Measurements from ENCODE around the gene SH3D19.

The SH3D19 gene

DNA sequence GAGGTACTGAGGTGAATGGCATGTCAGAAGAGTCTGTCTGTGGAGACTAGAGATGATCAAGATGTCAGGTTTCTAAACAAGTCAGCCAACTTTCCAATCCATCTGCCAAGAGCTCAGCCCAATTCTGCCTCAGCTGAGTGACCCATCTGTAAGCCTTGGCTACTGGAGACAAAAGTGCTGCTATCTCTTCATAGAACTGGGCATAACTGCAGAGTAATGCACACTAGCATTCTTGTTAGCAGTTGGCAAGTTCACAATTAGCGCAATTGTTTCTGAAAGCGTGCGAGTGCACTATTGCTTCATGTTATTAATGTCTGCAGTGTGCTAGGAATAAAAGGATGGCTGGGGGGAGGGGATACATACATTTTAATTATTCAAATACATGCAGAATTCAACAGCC is 32.9 kb upstream of the SH3D19 start:
- in situ Hi-C loops (cut with HindIII; ENCODE audit: low sequenced_read_pairs): no loop called here
- DNase-seq (ENCODE audit: low read depth, low spot score): no peak
- TF ChIP-seq, protein P1, sequence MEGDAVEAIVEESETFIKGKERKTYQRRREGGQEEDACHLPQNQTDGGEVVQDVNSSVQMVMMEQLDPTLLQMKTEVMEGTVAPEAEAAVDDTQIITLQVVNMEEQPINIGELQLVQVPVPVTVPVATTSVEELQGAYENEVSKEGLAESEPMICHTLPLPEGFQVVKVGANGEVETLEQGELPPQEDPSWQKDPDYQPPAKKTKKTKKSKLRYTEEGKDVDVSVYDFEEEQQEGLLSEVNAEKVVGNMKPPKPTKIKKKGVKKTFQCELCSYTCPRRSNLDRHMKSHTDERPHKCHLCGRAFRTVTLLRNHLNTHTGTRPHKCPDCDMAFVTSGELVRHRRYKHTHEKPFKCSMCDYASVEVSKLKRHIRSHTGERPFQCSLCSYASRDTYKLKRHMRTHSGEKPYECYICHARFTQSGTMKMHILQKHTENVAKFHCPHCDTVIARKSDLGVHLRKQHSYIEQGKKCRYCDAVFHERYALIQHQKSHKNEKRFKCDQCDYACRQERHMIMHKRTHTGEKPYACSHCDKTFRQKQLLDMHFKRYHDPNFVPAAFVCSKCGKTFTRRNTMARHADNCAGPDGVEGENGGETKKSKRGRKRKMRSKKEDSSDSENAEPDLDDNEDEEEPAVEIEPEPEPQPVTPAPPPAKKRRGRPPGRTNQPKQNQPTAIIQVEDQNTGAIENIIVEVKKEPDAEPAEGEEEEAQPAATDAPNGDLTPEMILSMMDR (IDR thresholded peaks at IDR 0.05; ENCODE audit: low read depth, low read length): no peak
- no peak overlapping the region for H3K4me3 ChIP-seq (ENCODE audit: low read depth, low read length)

DNA sequence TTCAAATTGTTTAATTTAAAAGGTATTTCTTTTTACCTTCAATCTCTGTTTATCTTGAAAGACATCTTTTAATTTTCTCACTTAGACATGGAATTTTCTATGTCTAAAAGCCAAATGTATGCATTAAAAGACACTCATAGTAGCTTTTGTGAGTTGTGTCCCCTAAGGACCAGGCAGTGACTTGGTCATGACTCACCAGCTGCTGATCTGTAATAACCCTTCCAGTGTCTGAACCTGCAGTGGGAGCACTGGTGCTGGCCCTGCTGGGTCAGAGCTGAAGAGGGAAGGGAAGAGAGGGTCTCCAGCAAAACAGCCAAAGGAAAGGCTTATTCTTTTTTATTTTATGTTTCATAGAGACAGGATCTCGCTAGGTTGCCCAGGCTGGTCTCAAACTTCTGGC is 31.1 kb upstream of the SH3D19 start:
- DNase-seq (ENCODE audit: low read depth, low spot score): peak; percentile 5
- in situ Hi-C loops (cut with HindIII; ENCODE audit: low sequenced_read_pairs): no loop called here
- TF ChIP-seq, protein P1 (IDR thresholded peaks at IDR 0.05; ENCODE audit: low read depth, low read length): no peak
- H3K4me3 ChIP-seq (ENCODE audit: low read depth, low read length): no peak overlapping the region

DNA sequence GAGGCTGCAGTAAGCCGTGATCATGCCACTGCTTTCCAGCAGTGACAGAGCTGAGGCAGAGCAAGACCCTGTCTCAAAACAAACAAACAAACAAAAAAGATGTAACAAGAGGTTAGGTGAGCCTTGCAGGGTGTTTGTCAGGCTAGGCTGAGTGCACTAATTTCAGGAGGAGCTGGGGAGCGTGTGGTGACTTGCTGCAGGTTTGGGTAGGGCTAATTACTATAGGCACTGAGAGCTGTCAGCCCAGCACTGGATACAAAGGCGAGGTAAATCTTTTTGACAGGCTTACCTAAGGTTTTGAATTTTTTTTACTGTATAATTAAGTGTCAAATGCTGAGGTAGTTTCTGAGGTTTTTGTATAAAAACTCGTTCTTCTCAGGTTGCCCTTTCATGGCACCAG is 29.8 kb upstream of the SH3D19 start:
- no peak for DNase-seq (ENCODE audit: low read depth, low spot score)
- TF ChIP-seq, protein P1 (IDR thresholded peaks at IDR 0.05; ENCODE audit: low read depth, low read length): no peak
- in situ Hi-C loops (cut with HindIII; ENCODE audit: low sequenced_read_pairs): no loop called here
- H3K4me3 ChIP-seq (ENCODE audit: low read depth, low read length): no peak overlapping the region

DNA sequence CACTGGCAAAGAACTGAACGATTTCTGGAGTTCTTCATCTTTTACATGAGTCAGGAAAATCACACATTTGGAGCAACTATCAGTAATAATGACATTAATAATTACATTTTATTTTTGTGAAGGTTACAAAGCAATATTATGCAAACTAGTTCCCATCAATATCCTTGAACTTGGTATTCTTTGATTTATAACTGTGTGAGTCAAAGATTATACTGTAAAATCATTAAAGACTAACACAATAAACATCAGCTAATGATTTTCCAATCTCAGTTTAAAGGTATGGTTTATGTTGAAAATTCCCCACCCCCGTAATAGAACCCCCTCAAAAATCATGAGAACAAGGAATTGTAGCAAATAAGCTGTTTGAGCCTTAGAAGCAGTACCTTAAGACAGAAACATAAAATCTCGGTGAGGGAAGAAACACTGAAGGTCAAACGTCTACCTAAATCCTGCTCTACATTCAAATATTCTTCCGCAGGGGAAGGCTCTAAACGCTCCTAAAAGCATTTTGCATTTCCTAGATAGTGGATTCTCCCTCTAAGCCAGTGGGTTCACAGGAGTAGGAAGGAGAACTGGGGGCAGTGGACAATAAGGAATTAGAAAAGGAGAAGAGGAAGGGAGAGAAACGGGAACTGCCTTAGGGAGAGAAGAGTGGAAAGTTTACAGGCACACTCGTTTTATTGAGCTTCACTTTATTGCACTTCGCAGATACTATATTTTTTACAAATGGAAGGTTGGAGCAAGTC is 22.3 kb upstream of the SH3D19 start:
- H3K4me3 ChIP-seq (ENCODE audit: low read depth, low read length): no peak overlapping the region
- TF ChIP-seq, protein P1 (IDR thresholded peaks at IDR 0.05; ENCODE audit: low read depth, low read length): no peak
- no peak for DNase-seq (ENCODE audit: low read depth, low spot score)
- in situ Hi-C loops (cut with HindIII; ENCODE audit: low sequenced_read_pairs): no loop called here

DNA sequence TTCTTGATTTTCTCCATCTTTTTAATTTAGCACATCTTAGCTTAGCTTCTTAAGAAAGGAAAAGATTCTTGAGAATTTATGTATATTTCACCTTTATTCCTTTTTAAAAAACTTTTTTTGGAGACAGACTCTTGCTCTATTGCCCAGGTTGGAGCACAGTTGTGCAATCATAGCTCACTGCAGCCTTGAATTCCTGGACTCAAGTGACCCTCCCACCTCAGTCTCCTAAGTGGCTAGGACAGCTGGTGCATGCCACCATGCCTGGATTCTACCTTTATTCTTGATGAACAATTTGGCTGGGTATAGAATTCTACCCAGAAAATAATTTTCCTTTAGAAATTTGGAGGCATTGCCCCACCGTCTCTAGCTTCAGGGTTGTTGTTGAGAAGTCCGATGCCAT is 19.5 kb upstream of the SH3D19 start:
- H3K4me3 ChIP-seq (ENCODE audit: low read depth, low read length): no peak overlapping the region
- DNase-seq (ENCODE audit: low read depth, low spot score): no peak
- in situ Hi-C loops (cut with HindIII; ENCODE audit: low sequenced_read_pairs): no loop called here
- TF ChIP-seq, protein P1 (IDR thresholded peaks at IDR 0.05; ENCODE audit: low read depth, low read length): no peak

DNA sequence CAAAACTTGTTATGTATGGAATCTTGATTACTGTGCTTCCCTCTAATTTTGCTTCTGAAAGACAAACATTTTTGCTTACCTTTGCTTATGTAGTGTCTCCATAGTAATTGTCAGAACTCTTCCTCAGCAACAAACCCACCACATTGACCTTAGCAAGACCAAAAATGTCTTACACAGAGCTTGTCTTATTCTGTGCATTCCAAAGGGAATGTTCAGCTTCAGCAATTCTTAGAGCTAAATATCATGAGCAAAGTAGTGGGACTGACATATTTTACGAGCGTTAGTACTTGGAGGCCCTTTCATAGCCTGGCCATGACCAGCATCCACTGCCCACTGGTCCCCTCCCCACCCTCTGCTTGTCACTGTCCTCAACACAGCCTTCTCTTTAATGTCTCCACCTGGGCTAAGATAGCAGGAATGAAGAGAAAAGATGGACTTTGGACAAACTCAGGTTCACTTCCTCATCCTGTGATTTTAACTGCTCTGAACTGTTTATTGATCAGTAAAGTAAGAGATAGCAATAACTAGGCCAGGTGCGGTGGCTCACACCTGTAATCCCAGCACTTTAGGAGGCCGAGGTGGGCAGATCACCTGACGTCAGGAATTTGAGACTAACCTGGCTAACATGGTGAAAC is 15.5 kb upstream of the SH3D19 start:
- in situ Hi-C loops (cut with HindIII; ENCODE audit: low sequenced_read_pairs): no loop called here
- peak; percentile 30 for DNase-seq (ENCODE audit: low read depth, low spot score)
- TF ChIP-seq, protein P1 (IDR thresholded peaks at IDR 0.05; ENCODE audit: low read depth, low read length): no peak
- H3K4me3 ChIP-seq (ENCODE audit: low read depth, low read length): no peak overlapping the region
